Neural progenitor cell (in vitro differentiated cells): Measurements from ENCODE around the gene LIPC. TPM values are rescaled to one million over a fixed set of nuclear protein-coding genes. Genes with fewer than 3 reads are reported as not detected.

Experiments
- DNase-seq: peaks from one replicate; pipeline ENCODE4 v3.0.0-alpha.2; 2016; ENCODE audit warnings: low spot score
- H2AFZ ChIP-seq: fragments of 200-600 bp; sonication (generic); replicated peaks from 2 replicates; pipeline ENCODE4 v1.6.1; 2016; ENCODE audit warnings: antibody characterized with exemption
- H3F3A ChIP-seq: fragments of 200-600 bp; sonication (generic); 2 replicates; pipeline ENCODE4 v1.6.1; 2016; ENCODE audit warnings: antibody characterized with exemption, low read depth
- H3K27ac ChIP-seq: fragments of 200-600 bp; sonication (generic); 2 replicates; pipeline ENCODE4 v1.5.1; 2016; ENCODE audit warnings: mild to moderate bottlenecking
- H3K27me3 ChIP-seq: fragments of 200-600 bp; sonication (generic); 2 replicates; pipeline ENCODE4 v1.6.1; 2016; ENCODE audit warnings: mild to moderate bottlenecking, moderate library complexity
- H3K36me3 ChIP-seq: fragments of 200-600 bp; sonication (generic); 2 replicates; pipeline ENCODE4 v1.5.1; 2016
- H3K4me1 ChIP-seq: fragments of 200-600 bp; sonication (generic); 2 replicates; pipeline ENCODE4 v1.6.1; 2016; ENCODE audit warnings: mixed run types
- H3K4me2 ChIP-seq: fragments of 200-600 bp; sonication (generic); 2 replicates; pipeline ENCODE4 v1.6.1; 2016
- H3K4me3 ChIP-seq: fragments of 200-600 bp; sonication (generic); 2 replicates; pipeline ENCODE4 v1.5.1; 2016
- H3K79me2 ChIP-seq: fragments of 200-600 bp; sonication (generic); 2 replicates; pipeline ENCODE4 v1.6.1; 2016; ENCODE audit warnings: low read depth
- H3K9ac ChIP-seq: fragments of 200-600 bp; sonication (generic); 2 replicates; pipeline ENCODE4 v1.6.1; 2016
- H3K9me3 ChIP-seq: fragments of 200-600 bp; sonication (generic); 2 replicates; pipeline ENCODE4 v1.5.1; 2016; ENCODE audit warnings: low read depth
- H4K20me1 ChIP-seq: fragments of 200-600 bp; sonication (generic); 2 replicates; pipeline ENCODE4 v1.6.1; 2016; ENCODE audit warnings: low read depth
- H3K27ac Mint-ChIP-seq: 3 replicates; pipeline ENCODE4 v1.8.0; 2021; ENCODE audit warnings: mixed read lengths
- H3K27me3 Mint-ChIP-seq: 2 replicates; pipeline ENCODE4 v1.8.0; 2022; ENCODE audit warnings: low read depth, mild to moderate bottlenecking, inconsistent platforms, moderate library complexity, mixed read lengths; ENCODE audit not compliant: insufficient read depth
- H3K36me3 Mint-ChIP-seq: 3 replicates; pipeline ENCODE4 v1.8.0; 2021; ENCODE audit warnings: mixed read lengths
- H3K4me1 Mint-ChIP-seq: 3 replicates; pipeline ENCODE4 v1.8.0; 2021; ENCODE audit warnings: mixed read lengths
- H3K4me3 Mint-ChIP-seq: 3 replicates; pipeline ENCODE4 v1.8.0; 2021; ENCODE audit warnings: mild to moderate bottlenecking, moderate library complexity, mixed read lengths
- H3K9me3 Mint-ChIP-seq: 3 replicates; pipeline ENCODE4 v1.8.0; 2020; ENCODE audit warnings: mixed read lengths
- EZH2 ChIP-seq: fragments of 200-600 bp; sonication (generic); IDR thresholded peaks from 2 replicates; pipeline ENCODE4 v1.6.1; 2017; ENCODE audit warnings: antibody characterized with exemption, mild to moderate bottlenecking, moderate library complexity
- EZH2phosphoT487 ChIP-seq: fragments of 200-600 bp; sonication (generic); IDR thresholded peaks from 2 replicates; pipeline ENCODE4 v1.6.1; 2017; ENCODE audit warnings: antibody characterized with exemption
- total RNA-seq: library from RNA; depleted of rRNA; stranded (reverse); fragments of >200 nt; gene quantifications from 2 replicates; pipeline ENCODE4 v1.2.3, GENCODE V29; 2015; ENCODE audit warnings: low replicate concordance
- TF ChIP-seq, protein P1 (sequence below): fragments of 200-600 bp; sonication (generic); IDR thresholded peaks from 2 replicates; pipeline ENCODE4 v1.5.1; 2017; ENCODE audit warnings: antibody characterized with exemption, mild to moderate bottlenecking

LIPC gene
- total RNA-seq, 1 donor from 2014 or later = not detected

DNA sequence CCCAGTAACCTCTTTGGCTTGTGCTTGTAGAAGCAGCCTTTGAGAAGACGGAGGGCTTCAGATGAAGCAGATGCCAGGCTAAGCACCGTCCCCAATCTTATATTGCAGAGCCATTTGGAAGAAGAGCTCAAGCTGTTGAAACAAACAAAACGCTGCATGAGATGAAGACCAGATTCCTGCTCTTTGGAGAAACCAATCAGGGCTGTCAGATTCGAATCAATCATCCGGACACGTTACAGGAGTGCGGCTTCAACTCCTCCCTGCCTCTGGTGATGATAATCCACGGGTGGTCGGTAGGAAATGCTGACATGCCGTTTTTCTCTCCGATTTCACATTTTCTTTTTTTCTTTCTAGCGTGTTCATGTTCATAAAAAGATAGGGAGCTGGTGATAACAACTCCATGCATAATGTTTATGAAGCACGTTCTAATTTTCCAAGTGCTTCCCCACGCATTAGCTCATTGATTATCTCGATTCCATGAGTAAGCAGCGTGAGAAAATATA, 106.5 kb downstream of the LIPC start:
- no peaks in the 10 kb centered on the region for H3K9me3 Mint-ChIP-seq
- DNase-seq = no peak
- H3K4me3 Mint-ChIP-seq = no peak overlapping the region
- no peaks in the 10 kb centered on the region for H3F3A ChIP-seq
- peaks cover 11% of the 10 kb centered on the region for H3K4me1 Mint-ChIP-seq
- no peak for TF ChIP-seq EZH2phosphoT487
- H3K27ac Mint-ChIP-seq = no peak overlapping the region
- no peaks in the 10 kb centered on the region for H3K27me3 ChIP-seq
- H3K27ac ChIP-seq = no peak overlapping the region
- no peaks in the 10 kb centered on the region for H3K79me2 ChIP-seq
- no peaks in the 10 kb centered on the region for H3K4me1 ChIP-seq
- no peak overlapping the region for H2AFZ ChIP-seq
- no peak overlapping the region for H3K4me3 ChIP-seq
- no peak overlapping the region for H3K4me2 ChIP-seq
- H3K36me3 ChIP-seq = no peaks in the 10 kb centered on the region
- no peaks in the 10 kb centered on the region for H4K20me1 ChIP-seq
- H3K27me3 Mint-ChIP-seq = no peaks in the 10 kb centered on the region
- no peaks in the 10 kb centered on the region for H3K9me3 ChIP-seq
- H3K36me3 Mint-ChIP-seq = no peaks in the 10 kb centered on the region
- no peak overlapping the region for H3K9ac ChIP-seq

DNA sequence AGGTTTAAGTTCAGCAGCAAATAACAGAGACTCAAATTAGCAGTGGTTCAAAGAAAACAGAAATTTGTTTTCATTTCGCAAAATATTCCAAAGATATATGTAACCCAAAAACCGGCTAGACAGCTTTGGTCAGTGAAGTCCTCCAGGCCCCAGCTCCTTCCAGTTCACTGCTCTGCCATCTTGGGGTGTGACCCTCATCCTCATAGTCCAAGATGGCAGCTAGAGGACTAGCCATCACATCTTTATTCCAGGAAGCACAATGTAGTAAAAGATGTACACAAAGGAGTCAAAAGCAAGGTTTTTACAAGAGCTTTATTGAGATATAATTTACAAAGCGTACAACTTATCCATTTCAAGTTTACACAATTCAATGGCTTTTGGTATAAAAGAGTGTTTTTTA, 107.1 kb downstream of the LIPC start:
- Histone ChIP-seq H3K36me3 (no peaks in the 10 kb centered on the region), H3K79me2 (no peaks in the 10 kb centered on the region), H3K4me3 (no peak overlapping the region), H3K4me2 (no peak overlapping the region), H3K4me1 (no peaks in the 10 kb centered on the region), H2AFZ (no peak overlapping the region), H3K27me3 (no peaks in the 10 kb centered on the region), H3F3A (no peaks in the 10 kb centered on the region), H3K9me3 (no peaks in the 10 kb centered on the region), H4K20me1 (no peaks in the 10 kb centered on the region), H3K27ac (no peak overlapping the region), H3K9ac (no peak overlapping the region)
- H3K27ac Mint-ChIP-seq = no peak overlapping the region
- H3K27me3 Mint-ChIP-seq = no peaks in the 10 kb centered on the region
- H3K9me3 Mint-ChIP-seq = no peaks in the 10 kb centered on the region
- peaks cover 11% of the 10 kb centered on the region for H3K4me1 Mint-ChIP-seq
- DNase-seq = no peak
- no peaks in the 10 kb centered on the region for H3K36me3 Mint-ChIP-seq
- TF ChIP-seq EZH2phosphoT487 = no peak
- TF ChIP-seq, protein P1, sequence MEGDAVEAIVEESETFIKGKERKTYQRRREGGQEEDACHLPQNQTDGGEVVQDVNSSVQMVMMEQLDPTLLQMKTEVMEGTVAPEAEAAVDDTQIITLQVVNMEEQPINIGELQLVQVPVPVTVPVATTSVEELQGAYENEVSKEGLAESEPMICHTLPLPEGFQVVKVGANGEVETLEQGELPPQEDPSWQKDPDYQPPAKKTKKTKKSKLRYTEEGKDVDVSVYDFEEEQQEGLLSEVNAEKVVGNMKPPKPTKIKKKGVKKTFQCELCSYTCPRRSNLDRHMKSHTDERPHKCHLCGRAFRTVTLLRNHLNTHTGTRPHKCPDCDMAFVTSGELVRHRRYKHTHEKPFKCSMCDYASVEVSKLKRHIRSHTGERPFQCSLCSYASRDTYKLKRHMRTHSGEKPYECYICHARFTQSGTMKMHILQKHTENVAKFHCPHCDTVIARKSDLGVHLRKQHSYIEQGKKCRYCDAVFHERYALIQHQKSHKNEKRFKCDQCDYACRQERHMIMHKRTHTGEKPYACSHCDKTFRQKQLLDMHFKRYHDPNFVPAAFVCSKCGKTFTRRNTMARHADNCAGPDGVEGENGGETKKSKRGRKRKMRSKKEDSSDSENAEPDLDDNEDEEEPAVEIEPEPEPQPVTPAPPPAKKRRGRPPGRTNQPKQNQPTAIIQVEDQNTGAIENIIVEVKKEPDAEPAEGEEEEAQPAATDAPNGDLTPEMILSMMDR = no peak
- no peak for TF ChIP-seq EZH2
- H3K4me3 Mint-ChIP-seq = no peak overlapping the region

DNA sequence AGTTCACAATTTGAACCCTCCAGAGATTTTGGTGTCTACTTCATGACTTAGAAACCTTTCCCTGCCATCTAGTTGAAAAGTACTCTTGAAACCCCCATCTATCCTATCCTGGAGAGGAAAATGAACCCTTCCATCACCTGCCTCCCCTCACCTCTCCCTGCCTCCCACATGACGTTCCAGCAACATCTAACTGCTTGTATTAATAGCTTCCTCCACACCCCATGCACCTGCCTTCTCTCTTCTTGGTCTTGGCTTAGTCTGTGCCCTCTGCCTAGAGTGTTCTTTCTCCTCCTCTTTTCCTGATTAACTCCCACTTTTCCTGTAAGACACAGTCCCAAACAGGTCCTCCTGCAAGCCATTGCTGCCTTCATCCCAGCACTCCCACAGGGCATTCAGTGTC, 107.8 kb downstream of the LIPC start:
- Mint-ChIP-seq H3K9me3 (no peaks in the 10 kb centered on the region), H3K27me3 (no peaks in the 10 kb centered on the region), H3K4me1 (peaks cover 11% of the 10 kb centered on the region), H3K27ac (no peak overlapping the region), H3K4me3 (no peak overlapping the region), H3K36me3 (no peaks in the 10 kb centered on the region)
- Histone ChIP-seq H3K4me1 (no peaks in the 10 kb centered on the region), H3K79me2 (no peaks in the 10 kb centered on the region), H3K36me3 (no peaks in the 10 kb centered on the region), H3K27me3 (no peaks in the 10 kb centered on the region), H3F3A (no peaks in the 10 kb centered on the region), H3K9ac (no peak overlapping the region), H3K4me3 (no peak overlapping the region), H3K4me2 (no peak overlapping the region), H3K9me3 (no peaks in the 10 kb centered on the region), H3K27ac (peak overlapping the region; percentile 29), H4K20me1 (no peaks in the 10 kb centered on the region), H2AFZ (no peak overlapping the region)
- no peak for DNase-seq
- no peak for TF ChIP-seq EZH2phosphoT487
- no peak for TF ChIP-seq EZH2
- TF ChIP-seq, protein P1 = no peak

DNA sequence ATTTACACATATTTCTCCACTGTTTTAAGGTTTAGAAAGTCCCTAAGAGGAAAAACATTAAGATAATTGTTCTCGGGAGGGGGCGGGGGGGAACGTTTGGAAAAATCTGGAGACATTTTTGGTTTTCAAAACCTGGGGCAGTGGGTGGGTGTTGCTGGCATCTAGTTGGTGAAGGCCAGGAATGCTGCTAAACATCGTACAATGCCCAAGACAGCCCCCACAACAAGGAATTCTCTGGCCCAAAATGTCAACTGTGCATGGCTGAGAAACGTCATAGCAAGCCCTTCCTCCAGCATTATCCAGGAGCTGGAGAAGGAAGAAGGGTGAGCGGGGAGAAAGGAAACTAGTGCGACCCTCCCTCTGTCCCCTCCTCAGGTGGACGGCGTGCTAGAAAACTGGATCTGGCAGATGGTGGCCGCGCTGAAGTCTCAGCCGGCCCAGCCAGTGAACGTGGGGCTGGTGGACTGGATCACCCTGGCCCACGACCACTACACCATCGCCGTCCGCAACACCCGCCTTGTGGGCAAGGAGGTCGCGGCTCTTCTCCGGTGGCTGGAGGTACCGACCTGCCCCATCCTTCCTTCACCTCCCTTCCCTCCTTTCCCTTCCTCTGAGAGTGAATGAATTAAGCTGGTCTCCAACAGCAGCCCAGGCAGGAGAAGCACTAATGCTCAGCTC, 109.8 kb downstream of the LIPC start:
- H3K27ac Mint-ChIP-seq = no peak overlapping the region
- Histone ChIP-seq H4K20me1 (no peaks in the 10 kb centered on the region), H3K27me3 (no peaks in the 10 kb centered on the region), H3K9me3 (no peaks in the 10 kb centered on the region), H3K4me1 (no peaks in the 10 kb centered on the region), H3K4me2 (no peak overlapping the region), H3K4me3 (no peak overlapping the region), H2AFZ (no peak overlapping the region), H3K79me2 (no peaks in the 10 kb centered on the region), H3K9ac (no peak overlapping the region), H3K36me3 (no peaks in the 10 kb centered on the region), H3F3A (no peaks in the 10 kb centered on the region), H3K27ac (no peak overlapping the region)
- no peak for DNase-seq
- TF ChIP-seq, protein P1 = no peak
- TF ChIP-seq EZH2phosphoT487 (no peak), EZH2 (no peak)
- H3K36me3 Mint-ChIP-seq = no peaks in the 10 kb centered on the region
- no peaks in the 10 kb centered on the region for H3K9me3 Mint-ChIP-seq
- H3K4me1 Mint-ChIP-seq = peaks cover 5% of the 10 kb centered on the region
- H3K27me3 Mint-ChIP-seq = no peaks in the 10 kb centered on the region
- H3K4me3 Mint-ChIP-seq = no peak overlapping the region
